IgD-negative memory B cell (primary cell): ENCODE results near the gene LILRB5. TPM values are rescaled to one million over a fixed set of nuclear protein-coding genes. Genes with fewer than 3 reads are reported as not detected.
A peak's percentile ranks its signal among the peaks of the same experiment; 100 is the strongest.
"Not testable (repeated sequence)": the region's sequence is repeated elsewhere in the genome, so short reads cannot be mapped to it uniquely, and the experiment has no call there.

Source experiments
- H3K27ac Mint-ChIP-seq, 3 donors: one replicate each; pipeline ENCODE4 v1.8.0; 2020 to 2022; ENCODE audit warnings: mild to moderate bottlenecking in 3 of 3, mixed read lengths in 3 of 3, moderate library complexity in 1 of 3
- H3K27me3 Mint-ChIP-seq: one replicate; pipeline ENCODE4 v1.8.0; 2021; ENCODE audit warnings: mixed read lengths
- H3K36me3 Mint-ChIP-seq: one replicate; pipeline ENCODE4 v1.8.0; 2020; ENCODE audit warnings: mild to moderate bottlenecking, mixed read lengths
- H3K4me1 Mint-ChIP-seq, 3 donors: one replicate each; pipeline ENCODE4 v1.8.0; 2020 to 2022; ENCODE audit warnings: mixed read lengths in 3 of 3, mild to moderate bottlenecking in 1 of 3
- H3K4me3 Mint-ChIP-seq, 4 donors: one replicate each; pipeline ENCODE4 v1.8.0; 2020 to 2022; ENCODE audit warnings: mild to moderate bottlenecking in 4 of 4, mixed read lengths in 4 of 4, moderate library complexity in 3 of 4
- H3K9me3 Mint-ChIP-seq, 3 donors: one replicate each; pipeline ENCODE4 v1.8.0; 2020 to 2021; ENCODE audit warnings: mixed read lengths in 3 of 3, mild to moderate bottlenecking in 1 of 3
- polyA plus RNA-seq: library from polyadenylated mRNA; unstranded; fragments of 300-500 nt; fragmentation: Illumina TruSeq; gene quantifications from one replicate; pipeline ENCODE4 v1.2.3, GENCODE V29; 2021

The LILRB5 gene
- polyA plus RNA-seq, 1 donor from 2014 or later, result not detected

GRCh38 chr19:54242234-54242633 lies 14.8 kb downstream of the LILRB5 start:
- not testable (repeated sequence) for H3K27ac Mint-ChIP-seq, H3K4me3 Mint-ChIP-seq, H3K4me1 Mint-ChIP-seq, H3K9me3 Mint-ChIP-seq, H3K36me3 Mint-ChIP-seq
- H3K27me3 Mint-ChIP-seq, result peaks cover 11% of the 10 kb centered on the region

GRCh38 chr19:54240372-54241336 lies 16.4 kb downstream of the LILRB5 start:
- H3K27me3 Mint-ChIP-seq, H3K4me1 Mint-ChIP-seq, H3K4me3 Mint-ChIP-seq, H3K9me3 Mint-ChIP-seq, H3K27ac Mint-ChIP-seq, H3K36me3 Mint-ChIP-seq: not testable (repeated sequence)

- H3K27me3 Mint-ChIP-seq, H3K9me3 Mint-ChIP-seq, H3K36me3 Mint-ChIP-seq, H3K4me3 Mint-ChIP-seq, H3K27ac Mint-ChIP-seq, H3K4me1 Mint-ChIP-seq: not testable (repeated sequence)
Measured at GRCh38 chr19:54239491-54240371, 17.3 kb downstream of the LILRB5 start.

- H3K4me3 Mint-ChIP-seq, result no peak overlapping the region
- H3K9me3 Mint-ChIP-seq, result peaks cover 0 to 3% (median 0%) of the 10 kb centered on the region in 3 donors
- peaks cover 0 to 3% (median 0%) of the 10 kb centered on the region in 3 donors for H3K4me1 Mint-ChIP-seq
- H3K27ac Mint-ChIP-seq, result peak overlapping the region in 1 of 3 donors; percentile 0
- H3K27me3 Mint-ChIP-seq, result peaks cover 19% of the 10 kb centered on the region
- no peaks in the 10 kb centered on the region for H3K36me3 Mint-ChIP-seq
Measured at GRCh38 chr19:54233941-54234340, 23.1 kb downstream of the LILRB5 start.

GRCh38 chr19:54231077-54231931 lies 25.8 kb downstream of the LILRB5 start:
- Mint-ChIP-seq H3K9me3 (peaks cover 0 to 3% (median 2%) of the 10 kb centered on the region in 3 donors), H3K36me3 (no peaks in the 10 kb centered on the region), H3K4me3 (peak overlapping the region in 1 of 4 donors; percentile 3), H3K4me1 (peaks cover 0 to 3% (median 0%) of the 10 kb centered on the region in 3 donors), H3K27me3 (peaks cover 27% of the 10 kb centered on the region), H3K27ac (no peak overlapping the region)

GRCh38 chr19:54230031-54230430 lies 27.0 kb downstream of the LILRB5 start:
- Mint-ChIP-seq H3K36me3 (no peaks in the 10 kb centered on the region), H3K9me3 (peaks cover 0 to 3% (median 2%) of the 10 kb centered on the region in 3 donors), H3K27me3 (peaks cover 27% of the 10 kb centered on the region), H3K4me1 (peaks cover 0 to 3% (median 0%) of the 10 kb centered on the region in 3 donors), H3K27ac (no peak overlapping the region), H3K4me3 (no peak overlapping the region)

- Mint-ChIP-seq H3K4me1 (peaks cover 0 to 3% (median 2%) of the 10 kb centered on the region in 3 donors), H3K9me3 (peaks cover 0 to 3% (median 2%) of the 10 kb centered on the region in 3 donors), H3K4me3 (no peak overlapping the region), H3K27me3 (peaks cover 27% of the 10 kb centered on the region), H3K27ac (no peak overlapping the region), H3K36me3 (no peaks in the 10 kb centered on the region)
Measured at GRCh38 chr19:54229146-54229545, 27.9 kb downstream of the LILRB5 start.

GRCh38 chr19:54224619-54225018 lies 32.5 kb downstream of the LILRB5 start:
- H3K27ac Mint-ChIP-seq, H3K4me1 Mint-ChIP-seq, H3K4me3 Mint-ChIP-seq, H3K9me3 Mint-ChIP-seq, H3K36me3 Mint-ChIP-seq: not testable (repeated sequence)
- peaks cover 24% of the 10 kb centered on the region for H3K27me3 Mint-ChIP-seq

GRCh38 chr19:54223937-54224281 lies 33.2 kb downstream of the LILRB5 start:
- H3K27me3 Mint-ChIP-seq, result peaks cover 21% of the 10 kb centered on the region
- not testable (repeated sequence) for H3K4me3 Mint-ChIP-seq, H3K4me1 Mint-ChIP-seq, H3K9me3 Mint-ChIP-seq, H3K36me3 Mint-ChIP-seq, H3K27ac Mint-ChIP-seq

- not testable (repeated sequence) for H3K4me3 Mint-ChIP-seq, H3K27ac Mint-ChIP-seq
- H3K27me3 Mint-ChIP-seq, result peaks cover 17% of the 10 kb centered on the region
Measured at GRCh38 chr19:54223277-54223936, 33.7 kb downstream of the LILRB5 start.

GRCh38 chr19:54222474-54223276 lies 34.4 kb downstream of the LILRB5 start, which contains the start of gene LILRB3:
TSS of gene LILRB3 (minus strand) at chr19:54223007. CDS start at chr19:54222976, 31 bp downstream.
- not testable (repeated sequence) for H3K4me1 Mint-ChIP-seq, H3K4me3 Mint-ChIP-seq, H3K27ac Mint-ChIP-seq, H3K36me3 Mint-ChIP-seq, H3K9me3 Mint-ChIP-seq
- peaks cover 13% of the 10 kb centered on the region for H3K27me3 Mint-ChIP-seq

More at GRCh38 chr19:54223277-54223936, 33.7 kb downstream of the LILRB5 start:
- not testable (repeated sequence) for H3K9me3 Mint-ChIP-seq, H3K36me3 Mint-ChIP-seq, H3K4me1 Mint-ChIP-seq

- not testable (repeated sequence) for H3K27ac Mint-ChIP-seq, H3K4me1 Mint-ChIP-seq, H3K9me3 Mint-ChIP-seq, H3K36me3 Mint-ChIP-seq, H3K4me3 Mint-ChIP-seq
- peaks cover 13% of the 10 kb centered on the region for H3K27me3 Mint-ChIP-seq
Measured at GRCh38 chr19:54221947-54222346, 35.1 kb downstream of the LILRB5 start.

- H3K4me3 Mint-ChIP-seq, H3K27ac Mint-ChIP-seq, H3K4me1 Mint-ChIP-seq, H3K9me3 Mint-ChIP-seq, H3K36me3 Mint-ChIP-seq: not testable (repeated sequence)
- peaks cover 13% of the 10 kb centered on the region for H3K27me3 Mint-ChIP-seq
Measured at GRCh38 chr19:54219702-54220101, 37.4 kb downstream of the LILRB5 start.
